ENCODE data around the gene TMEM41B. TPM values are rescaled to one million over a fixed set of nuclear protein-coding genes. Genes with fewer than 3 reads are reported as not detected.
"Not testable (repeated sequence)": the region's sequence is repeated elsewhere in the genome, so short reads cannot be mapped to it uniquely, and the experiment has no call there.

Gene TMEM41B
- total RNA-seq (10 to 100 TPM; 17.7 to 27.8 (median 22.6) TPM), polyA plus RNA-seq (10 to 100 TPM; 14.8 to 21.7 TPM)
- long read RNA-seq, donor 1, transcript TMEM41B-204 (7 exons, 3,968 nt), result major isoform, 27 of 33 reads
- long read RNA-seq, donor 1, partial matches to known transcripts, result 0 of 33 reads
- long read RNA-seq, donor 1, other reads (novel, unspliced or antisense), result 3 of 33 reads
- long read RNA-seq, donor 2, transcript TMEM41B-201 (8 exons, 1,443 nt), result minor isoform, 10 of 85 reads
- long read RNA-seq, donor 2, transcript TMEM41B-204 (7 exons, 3,968 nt), result major isoform, 66 of 85 reads
- long read RNA-seq, donor 2, partial matches to known transcripts, result 2 of 85 reads
- long read RNA-seq, donor 2, other reads (novel, unspliced or antisense), result 7 of 85 reads
- long read RNA-seq, donor 3, transcript TMEM41B-204 (7 exons, 3,968 nt), result major isoform, 22 of 26 reads
- long read RNA-seq, donor 3, partial matches to known transcripts, result 0 of 26 reads
- long read RNA-seq, donor 3, other reads (novel, unspliced or antisense), result 2 of 26 reads

GRCh38 chr11:9314291-9315077 lies at the start of gene TMEM41B:
TSS of gene TMEM41B (minus strand) at chr11:9314593. CDS start at chr11:9314441, 152 bp downstream.
- 0 to 1% (median 1%) methylated on average over 24 to 71 of the region's 71 CpGs for WGBS, 4 donors
- intact Hi-C loops (cut with DNase I), result loop anchor here in 8 of 10 donors (1.0 to 10.0 kb wide), 12 partner anchors 42 to 150 kb away; partner anchors contain the start of genes DENND5A (in 2 of the 8), ZNF143 (in 2 of the 8) and IPO7 (in 1 of the 8)
- Histone ChIP-seq H3K9me3 (no peaks in the 10 kb centered on the region), H3K4me3 (peak within 1 kb of the TSS; percentile 67 to 100 (median 91)), H3K4me1 (peaks cover 0 to 34% (median 15%) of the 10 kb centered on the region in 12 donors), H3K27ac (peak within 1 kb of the TSS; percentile 51 to 96 (median 88)), H3K36me3 (no peaks in the 10 kb centered on the region), H3K27me3 (peaks cover 0 to 4% (median 0%) of the 10 kb centered on the region in 9 donors)
- DNase-seq, result peak; percentile 98 to 100 (median 99)
- peak; percentile 99 to 100 (median 99) for ATAC-seq
- TF ChIP-seq POLR2A (IDR thresholded peaks at IDR 0.05), result peak; percentile 26 to 84
- TF ChIP-seq CTCF (IDR thresholded peaks at IDR 0.05), result peak in 6 of 12 donors; percentile 1 to 44 (median 16)

DNA sequence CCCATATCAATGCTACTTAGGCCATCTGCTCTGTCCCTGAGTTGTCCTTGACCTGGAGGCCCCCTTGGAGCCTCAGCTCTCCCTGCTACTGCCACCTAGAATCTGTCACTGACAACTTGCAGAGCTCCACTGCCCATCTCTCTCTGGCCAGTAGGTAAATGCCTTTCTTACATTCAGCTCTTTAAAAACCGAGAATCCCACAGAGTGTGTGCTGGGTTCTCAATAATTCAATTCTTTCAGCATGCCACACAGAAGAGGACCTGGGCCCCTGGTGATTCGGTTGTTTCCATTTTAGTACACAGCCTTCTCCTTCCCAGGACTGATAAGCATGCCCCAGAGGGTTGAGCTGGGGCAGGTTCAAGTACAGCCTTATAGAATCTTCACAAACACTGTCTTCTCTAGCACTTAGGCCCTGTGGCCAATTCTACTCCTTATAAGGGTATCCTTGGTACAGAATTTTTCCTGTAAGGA lies 48.0 kb upstream of the TMEM41B start:
- Histone ChIP-seq H3K36me3 (no peaks in the 10 kb centered on the region), H3K27ac (peak overlapping the region in 11 of 12 donors; percentile 72 to 100 (median 98)), H3K4me1 (peaks cover 0 to 25% (median 12%) of the 10 kb centered on the region in 12 donors), H3K9me3 (no peaks in the 10 kb centered on the region), H3K4me3 (no peak overlapping the region), H3K27me3 (no peaks in the 10 kb centered on the region)
- intact Hi-C loops (cut with DNase I), result loop anchor here in 7 of 10 donors (5.0 to 10.0 kb wide), 5 partner anchors 45 to 952 kb away; partner anchors contain the start of gene TMEM41B (in 5 of the 7)
- no peak for TF ChIP-seq CTCF (IDR thresholded peaks at IDR 0.05)
- TF ChIP-seq POLR2A (IDR thresholded peaks at IDR 0.05), result no peak
- 30 to 49% (median 44%) methylated on average over 2 of the region's 2 CpGs for WGBS, 4 donors
- ATAC-seq (no peak), DNase-seq (peak in 2 of 5 donors; percentile 22 to 45)

DNA sequence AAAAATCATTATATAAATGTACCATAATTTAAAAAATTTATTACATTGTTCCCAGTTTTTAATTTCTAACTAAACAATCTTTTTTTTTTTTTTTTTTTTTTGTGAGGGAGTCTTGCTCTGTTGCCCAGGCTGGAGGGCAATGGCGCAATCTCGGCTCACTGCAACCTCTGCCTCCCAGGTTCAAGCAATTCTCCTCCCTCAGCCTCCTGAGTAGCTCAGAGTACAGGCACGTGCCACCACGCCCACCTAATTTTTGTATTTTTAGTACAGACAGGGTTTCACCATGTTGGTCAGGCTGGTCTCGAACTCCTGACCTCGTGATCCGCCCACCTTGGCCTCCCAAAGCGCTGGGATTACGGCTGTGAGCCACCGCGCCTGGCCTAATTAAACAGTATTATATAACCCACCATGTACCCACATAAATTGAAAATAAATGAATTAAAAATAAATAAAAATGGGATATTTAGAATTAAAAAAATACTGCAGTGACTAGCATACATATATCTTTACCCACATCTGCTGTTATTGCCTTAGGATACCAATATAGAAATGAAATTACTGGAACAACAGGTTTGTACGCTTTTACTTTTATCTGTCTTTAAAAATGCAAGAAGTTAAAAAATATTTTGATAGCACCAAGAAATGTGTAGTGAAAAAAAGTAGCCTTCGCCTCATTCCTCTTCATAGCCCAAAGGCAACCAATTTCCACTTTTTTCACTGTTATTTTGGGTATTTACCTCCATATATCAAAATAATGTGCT lies 46.6 kb upstream of the TMEM41B start:
- WGBS, 4 donors, result 95 to 96% (median 95%) methylated on average over 13 of the region's 13 CpGs
- intact Hi-C loops (cut with DNase I), result loop anchor here in 7 of 10 donors (5.0 to 10.0 kb wide), 5 partner anchors 44 to 954 kb away; partner anchors contain the start of gene TMEM41B (in 5 of the 7)
- not testable (repeated sequence) for H3K4me3 ChIP-seq, DNase-seq, H3K36me3 ChIP-seq, ATAC-seq, H3K9me3 ChIP-seq, H3K27me3 ChIP-seq
- H3K4me1 ChIP-seq, result peaks cover 0 to 25% (median 12%) of the 10 kb centered on the region in 12 donors
- peak overlapping the region in 1 of 12 donors; percentile 99 for H3K27ac ChIP-seq

GRCh38 chr11:9357041-9357440 lies 42.6 kb upstream of the TMEM41B start:
- Histone ChIP-seq H3K27me3 (no peaks in the 10 kb centered on the region), H3K9me3 (no peaks in the 10 kb centered on the region), H3K4me3 (no peak overlapping the region), H3K36me3 (no peaks in the 10 kb centered on the region), H3K4me1 (peaks cover 0 to 4% (median 0%) of the 10 kb centered on the region in 12 donors), H3K27ac (no peak overlapping the region)
- TF ChIP-seq POLR2A (IDR thresholded peaks at IDR 0.05) (no peak), CTCF (IDR thresholded peaks at IDR 0.05) (no peak)
- no peak for DNase-seq
- WGBS, 4 donors, result 91 to 95% (median 92%) methylated on average over 4 of the region's 4 CpGs
- intact Hi-C loops (cut with DNase I), result no loop called here
- ATAC-seq, result no peak

Data from heart left ventricle (tissue), 16 donors.